ELR (cell line): Measurements from ENCODE around the gene PNISR.
"Not testable (repeated sequence)": the region's sequence is repeated elsewhere in the genome, so short reads cannot be mapped to it uniquely, and the experiment has no call there.

ENCODE experiments used
- DNase-seq: peaks from one replicate; pipeline ENCODE4 v3.0.0-alpha.2; 2015; ENCODE audit warnings: low read depth

PNISR gene

GRCh38 chr6:99424761-99425646 is at the start of gene PNISR:
Gene PNISR (minus strand): TSS chr6:99425308. CDS start chr6:99414659, 10,649 bp downstream.
- DNase-seq = peak; percentile 99

- no peak for DNase-seq
These were observed 48.6 kb upstream of the PNISR start for GRCh38 chr6:99473730-99474129.

DNA sequence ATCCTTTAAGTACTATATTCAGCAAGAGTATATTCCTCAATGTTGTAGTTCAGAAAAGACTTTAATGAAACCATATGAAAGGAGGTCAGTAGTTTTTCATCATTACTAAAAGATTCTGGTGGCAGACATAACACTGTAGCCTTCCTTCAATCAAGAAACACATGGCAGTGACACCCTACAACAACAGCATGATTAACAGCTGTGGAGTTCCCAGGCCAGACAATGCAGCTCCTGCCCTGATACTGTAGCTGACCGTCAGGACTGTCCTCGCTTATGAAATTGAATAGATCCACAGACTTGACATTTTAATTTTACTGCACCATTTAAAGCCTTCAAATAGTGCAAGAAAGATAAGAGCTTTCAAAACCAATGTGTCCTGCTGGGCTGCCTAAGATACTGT is 46.5 kb upstream of the PNISR start:
- DNase-seq = no peak

GRCh38 chr6:99467509-99468106 is 42.5 kb upstream of the PNISR start:
- DNase-seq = peak; percentile 59

GRCh38 chr6:99459133-99459532 is 34.0 kb upstream of the PNISR start:
- not testable (repeated sequence) for DNase-seq

DNA sequence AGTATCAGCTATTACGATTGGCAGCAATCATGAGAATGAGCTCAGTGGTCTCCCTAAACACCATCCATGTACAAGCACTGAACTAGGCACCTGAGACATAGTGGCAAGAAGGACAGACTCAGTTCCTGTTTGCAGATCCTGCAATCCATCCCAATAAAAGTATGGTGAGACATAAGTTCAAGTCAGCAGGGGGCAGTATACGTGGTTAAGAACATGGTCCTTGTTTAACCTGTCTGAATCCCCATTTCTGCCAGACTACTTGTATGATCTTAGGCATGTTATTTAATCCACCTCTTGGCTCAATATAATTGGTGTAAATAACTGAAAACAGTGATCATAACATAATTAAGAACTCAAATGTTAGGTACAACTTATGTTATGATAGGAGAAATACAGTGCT is 33.2 kb upstream of the PNISR start:
- DNase-seq = peak; percentile 66

GRCh38 chr6:99446076-99446475 is 21.0 kb upstream of the PNISR start:
- DNase-seq = no peak

DNA sequence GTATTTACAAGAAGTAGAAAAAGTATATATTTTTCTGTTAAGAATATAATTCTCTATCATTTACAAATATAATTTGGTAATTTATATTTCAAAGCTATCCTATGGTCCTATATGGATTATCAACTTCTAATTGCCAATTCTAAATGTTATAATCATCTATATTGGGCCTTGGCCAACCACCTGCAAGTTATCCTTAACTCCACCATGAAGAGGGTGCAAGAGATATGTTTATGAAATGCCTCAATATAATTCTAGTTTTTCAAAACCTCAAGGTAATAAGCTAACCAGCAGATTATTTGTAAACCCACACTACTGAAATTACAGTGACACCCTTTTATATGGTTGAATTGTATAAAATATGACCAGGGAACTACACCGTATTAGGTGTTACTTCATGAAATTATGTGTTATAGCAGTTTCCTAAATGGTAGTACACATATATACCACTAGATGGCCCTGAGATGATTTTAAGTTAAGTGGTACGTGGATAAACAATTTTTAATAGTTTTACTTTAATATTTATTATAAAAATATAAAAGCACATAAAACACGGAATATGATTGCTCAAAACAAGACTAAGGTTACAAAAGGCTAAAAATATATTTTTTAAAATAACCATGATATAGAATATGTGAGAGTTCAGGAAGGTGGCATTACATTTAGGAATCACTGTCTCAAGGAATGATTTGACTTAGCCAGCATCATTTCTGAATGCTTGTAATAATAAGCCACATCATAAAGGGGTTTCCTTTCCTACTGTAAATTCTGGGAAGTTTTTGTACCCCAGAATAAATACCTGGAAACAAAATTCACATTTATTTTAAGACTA is 9.8 kb upstream of the PNISR start:
- DNase-seq = peak; percentile 62

- DNase-seq = no peak
These were observed 7.8 kb upstream of the PNISR start for GRCh38 chr6:99432877-99433276.

DNA sequence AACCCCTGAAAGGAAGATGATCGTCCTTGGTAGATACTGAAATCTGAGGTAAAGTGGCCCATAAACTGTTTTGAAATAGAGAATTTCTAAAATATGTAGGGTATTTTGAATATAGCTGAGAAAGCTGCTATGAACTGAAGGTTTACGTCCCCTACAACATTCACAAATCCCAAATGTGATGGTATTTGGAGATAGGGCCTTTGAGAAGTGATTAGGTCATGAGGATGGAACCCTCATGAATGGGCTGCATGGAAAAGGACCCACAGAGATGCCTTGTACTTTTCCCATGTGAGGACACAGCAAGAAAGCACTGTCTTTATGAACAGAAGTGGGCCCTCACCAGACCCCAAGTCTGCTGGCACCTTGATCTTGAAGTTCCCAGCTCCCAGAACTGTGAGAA is 6.8 kb upstream of the PNISR start:
- DNase-seq = no peak

GRCh38 chr6:99427988-99428387 is 2.9 kb upstream of the PNISR start:
- no peak for DNase-seq

DNA sequence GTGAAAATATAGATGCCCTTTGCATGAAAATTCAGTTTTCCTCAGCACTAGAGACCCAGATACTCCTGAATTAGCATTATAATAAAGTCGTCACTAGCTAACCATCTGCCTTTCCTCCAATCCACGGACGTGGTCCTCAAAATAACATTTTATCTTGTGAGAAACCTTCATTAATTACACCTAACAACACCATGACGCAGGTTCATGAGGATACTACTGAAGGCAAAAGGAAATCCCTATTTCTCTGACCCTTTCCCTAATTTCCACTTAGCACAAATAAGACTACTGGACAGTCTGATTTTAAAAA is 1.3 kb upstream of the PNISR start:
- no peak for DNase-seq

DNA sequence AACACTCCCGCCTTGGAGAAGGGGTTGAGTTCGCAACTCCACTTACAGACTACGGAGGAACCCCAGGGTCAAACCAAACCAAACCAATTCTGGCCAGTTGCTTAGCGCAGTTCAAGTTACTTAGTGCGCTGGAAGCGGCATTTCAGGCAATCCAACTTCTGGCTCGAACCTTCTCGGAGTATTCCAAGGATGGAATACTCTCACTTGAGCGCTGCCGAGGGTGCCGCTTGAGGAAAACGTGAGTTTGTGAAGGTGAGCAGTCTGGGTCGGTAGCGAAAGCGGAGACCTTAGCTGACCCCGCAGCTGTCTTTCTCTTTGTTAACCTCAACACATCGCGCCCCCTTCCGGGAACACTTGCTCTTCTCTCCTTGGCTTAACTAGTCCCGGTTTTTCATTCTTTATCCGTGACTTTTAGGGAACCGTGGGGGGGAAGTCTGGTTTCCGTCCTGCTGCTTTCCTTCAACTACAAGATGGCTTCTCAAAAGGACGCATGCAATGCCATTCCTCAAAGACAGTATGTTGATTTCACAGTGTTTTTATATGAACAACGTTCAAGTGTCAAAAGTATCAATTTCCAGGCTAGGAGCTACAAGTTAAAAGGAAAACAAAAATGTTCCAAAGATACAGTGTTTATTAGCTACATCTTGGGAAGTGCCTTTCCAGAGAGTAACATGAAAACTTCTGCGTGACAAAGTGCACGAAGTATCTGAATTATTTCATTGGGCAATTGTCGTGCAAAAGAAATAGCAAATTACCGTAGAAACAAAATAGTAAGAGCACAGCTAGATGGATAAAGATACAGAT is 741 bp upstream of the PNISR start:
- peak; percentile 95 for DNase-seq

DNA sequence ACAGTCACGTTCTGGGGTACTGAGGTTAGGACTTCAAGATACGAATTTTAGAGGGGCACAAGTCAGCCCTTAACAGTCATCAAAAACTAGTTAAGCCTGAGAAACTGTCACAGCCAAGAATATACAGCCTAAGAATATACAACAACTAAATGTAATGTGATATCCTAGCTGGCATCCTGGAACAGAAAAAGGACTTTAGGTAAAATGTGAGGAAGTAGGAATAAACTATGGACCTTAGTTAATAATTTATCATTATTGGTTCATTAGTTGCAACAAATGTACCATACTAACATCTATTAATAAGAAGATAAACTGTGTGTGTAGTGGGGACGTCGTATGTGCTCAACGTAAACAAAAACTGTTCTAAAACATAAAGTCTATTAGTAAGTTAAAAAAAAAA is 1.1 kb downstream of the PNISR start:
- no peak for DNase-seq

GRCh38 chr6:99422912-99423311 is 2.2 kb downstream of the PNISR start:
- no peak for DNase-seq

DNA sequence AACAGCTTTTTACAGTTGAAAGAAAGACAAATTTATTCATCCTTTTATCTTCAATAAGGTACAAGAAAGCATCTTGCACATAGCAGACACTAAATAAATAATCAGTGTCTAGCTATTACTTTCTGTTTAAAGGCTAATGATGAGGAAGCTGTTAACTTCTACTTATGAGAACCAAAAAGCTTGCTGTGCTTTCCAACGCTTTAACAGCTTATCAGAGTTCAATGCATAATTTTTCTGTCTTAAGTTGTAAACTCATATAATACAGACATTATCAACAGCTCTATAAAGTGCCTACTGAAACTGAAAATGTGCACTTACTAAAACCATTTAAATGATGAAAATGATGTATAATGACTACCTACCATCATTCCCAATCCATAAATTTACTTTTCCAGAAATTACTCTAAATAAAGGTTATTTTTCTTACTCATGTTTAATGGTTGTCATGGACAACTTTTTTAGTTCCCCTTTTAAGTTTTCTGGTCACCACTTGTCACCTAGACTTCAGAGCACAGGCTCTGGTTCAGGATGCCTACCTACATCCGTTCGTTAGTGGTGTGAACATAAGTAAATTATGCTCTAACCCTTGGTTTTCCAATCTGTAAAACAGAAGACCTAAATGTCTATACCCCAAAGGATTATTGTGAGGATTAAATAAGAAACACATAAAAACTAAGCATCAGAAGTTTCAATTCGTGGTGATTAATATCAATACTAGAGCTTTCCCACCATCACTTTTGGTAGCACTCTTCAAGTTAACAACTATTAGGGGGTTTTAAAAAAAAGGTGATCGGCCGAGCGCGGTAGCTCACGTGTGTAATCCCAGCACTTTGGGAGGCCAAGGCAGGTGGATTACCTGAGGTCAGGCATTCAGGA is 8.0 kb downstream of the PNISR start:
- DNase-seq = no peak

GRCh38 chr6:99416226-99416625 is 8.9 kb downstream of the PNISR start:
- peak; percentile 70 for DNase-seq

GRCh38 chr6:99415446-99415845 is 9.7 kb downstream of the PNISR start:
- DNase-seq = no peak

- no peak for DNase-seq
These were observed 13.0 kb downstream of the PNISR start for GRCh38 chr6:99412065-99412464.

DNA sequence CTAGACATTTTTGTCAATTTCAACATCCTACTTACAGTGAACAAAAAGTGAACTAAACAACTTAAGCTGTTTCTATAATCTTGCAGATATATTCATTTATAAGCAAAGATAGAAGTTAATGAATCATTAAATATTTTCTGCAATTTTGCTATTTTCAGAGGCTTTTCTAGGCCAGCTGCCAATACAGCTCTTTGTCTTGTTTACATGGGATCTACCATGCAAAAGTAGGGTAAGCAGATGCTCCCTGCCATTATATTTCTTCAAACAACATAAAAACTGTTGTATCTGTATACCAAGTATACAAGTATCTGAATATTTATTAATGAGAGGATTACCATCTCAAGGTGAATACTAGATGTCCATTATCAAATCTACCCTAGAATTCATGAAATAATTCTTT is 15.4 kb downstream of the PNISR start:
- no peak for DNase-seq

DNA sequence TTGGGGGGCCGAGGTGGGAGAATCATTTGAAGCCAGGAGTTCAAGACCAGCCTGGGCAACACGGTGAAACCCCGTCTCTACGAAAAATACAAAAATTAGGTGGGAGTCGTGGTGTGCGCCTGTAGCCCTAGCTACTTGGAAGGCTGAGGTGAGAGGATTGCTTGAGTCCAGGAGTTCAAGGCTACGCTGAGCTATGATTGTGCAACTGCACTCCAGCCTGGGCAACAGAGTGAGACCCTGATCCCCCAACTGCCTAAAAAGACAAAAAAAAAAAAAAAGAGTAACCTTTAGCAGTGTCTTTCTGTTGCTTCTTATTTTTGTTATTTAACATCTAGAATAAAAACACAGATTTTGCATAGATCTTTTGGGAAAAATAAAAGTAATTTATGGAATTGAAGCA is 18.0 kb downstream of the PNISR start:
- no peak for DNase-seq
